ENCODE data around the gene BCL11B.

The BCL11B gene

GRCh38 chr14:99249389-99249788 lies 22.6 kb downstream of the BCL11B start:
- no peak for DNase-seq (ENCODE audit: low spot score)
- Mint-ChIP-seq H3K36me3 (ENCODE audit: low read depth) (peaks cover 68% of the 10 kb centered on the region), H3K9me3 (no peaks in the 10 kb centered on the region), H3K4me1 (ENCODE audit: low read depth) (peaks cover 79% of the 10 kb centered on the region), H3K4me3 (peak overlapping the region; percentile 87), H3K27ac (peak overlapping the region; percentile 93), H3K27me3 (ENCODE audit: low read depth) (no peaks in the 10 kb centered on the region)

- Mint-ChIP-seq H3K27me3 (ENCODE audit: low read depth) (no peaks in the 10 kb centered on the region), H3K36me3 (ENCODE audit: low read depth) (peaks cover 69% of the 10 kb centered on the region), H3K27ac (peak overlapping the region; percentile 93), H3K9me3 (no peaks in the 10 kb centered on the region), H3K4me3 (peak overlapping the region; percentile 87), H3K4me1 (ENCODE audit: low read depth) (peaks cover 79% of the 10 kb centered on the region)
- DNase-seq (ENCODE audit: low spot score): no peak
Measured at GRCh38 chr14:99248761-99249171, 23.2 kb downstream of the BCL11B start.

DNA sequence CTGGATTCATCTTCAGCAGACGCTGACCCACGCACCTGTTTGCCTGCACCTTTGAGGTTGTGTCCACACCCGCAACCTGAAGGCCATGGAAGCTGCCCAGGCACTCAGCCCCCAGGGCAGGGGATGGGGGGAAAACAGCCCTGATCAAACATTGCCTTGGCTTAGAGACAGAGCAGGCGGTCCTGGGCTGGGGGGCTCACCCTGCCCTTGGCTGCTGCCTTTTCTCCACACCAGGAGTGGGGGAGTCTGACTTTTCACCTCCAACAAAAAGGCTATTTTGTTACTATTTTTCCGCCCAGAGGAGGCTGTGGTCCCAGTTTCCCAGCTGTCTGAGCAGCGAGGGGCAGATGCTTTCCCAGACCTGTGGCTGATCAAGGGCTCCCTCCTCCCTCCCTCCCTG lies 24.2 kb downstream of the BCL11B start:
- H3K36me3 Mint-ChIP-seq (ENCODE audit: low read depth): peaks cover 65% of the 10 kb centered on the region
- H3K4me1 Mint-ChIP-seq (ENCODE audit: low read depth): peaks cover 77% of the 10 kb centered on the region
- DNase-seq (ENCODE audit: low spot score): no peak

GRCh38 chr14:99247101-99247729 lies 24.8 kb downstream of the BCL11B start:
- Mint-ChIP-seq H3K9me3 (no peaks in the 10 kb centered on the region), H3K27me3 (ENCODE audit: low read depth) (no peaks in the 10 kb centered on the region), H3K4me1 (ENCODE audit: low read depth) (peaks cover 77% of the 10 kb centered on the region), H3K36me3 (ENCODE audit: low read depth) (peaks cover 62% of the 10 kb centered on the region), H3K27ac (peak overlapping the region; percentile 93), H3K4me3 (peak overlapping the region; percentile 87)
- DNase-seq (ENCODE audit: low spot score): no peak

More for the DNA sequence above, 24.2 kb downstream of the BCL11B start:
- Mint-ChIP-seq H3K4me3 (peak overlapping the region; percentile 87), H3K9me3 (no peaks in the 10 kb centered on the region), H3K27me3 (ENCODE audit: low read depth) (no peaks in the 10 kb centered on the region), H3K27ac (peak overlapping the region; percentile 93)

DNA sequence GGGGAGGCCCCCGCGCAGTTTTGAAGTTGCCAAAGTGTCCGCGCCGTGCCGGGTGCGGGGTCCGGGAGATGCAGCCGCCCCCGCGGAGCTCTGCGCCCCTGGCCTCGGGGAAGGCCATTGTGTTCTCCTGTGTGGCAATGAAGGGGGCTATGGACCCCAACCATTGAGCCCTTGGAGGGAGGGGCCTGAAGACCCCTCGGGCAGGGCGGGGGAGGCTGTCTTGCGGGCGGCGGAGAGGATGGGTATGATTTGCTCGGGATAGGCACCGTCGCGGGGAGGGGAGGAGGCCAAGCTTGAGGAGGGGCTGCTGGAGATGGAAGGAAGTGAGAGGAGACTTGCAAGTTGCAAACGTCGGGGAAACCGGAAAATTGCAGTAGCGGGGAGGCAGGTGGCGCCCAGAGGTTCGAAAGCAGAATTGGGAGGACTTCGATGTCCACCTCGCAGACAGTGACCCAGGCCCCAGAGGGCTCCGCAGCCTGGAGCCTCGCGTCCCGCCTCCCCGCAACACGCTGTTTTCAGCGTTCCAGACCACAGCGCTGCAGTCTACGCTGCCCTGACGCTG lies 25.4 kb downstream of the BCL11B start:
- peak overlapping the region; percentile 87 for H3K4me3 Mint-ChIP-seq
- peaks cover 77% of the 10 kb centered on the region for H3K4me1 Mint-ChIP-seq (ENCODE audit: low read depth)
- H3K36me3 Mint-ChIP-seq (ENCODE audit: low read depth): peaks cover 63% of the 10 kb centered on the region
- peak overlapping the region; percentile 93 for H3K27ac Mint-ChIP-seq
- no peak for DNase-seq (ENCODE audit: low spot score)
- H3K27me3 Mint-ChIP-seq (ENCODE audit: low read depth): no peaks in the 10 kb centered on the region
- H3K9me3 Mint-ChIP-seq: no peaks in the 10 kb centered on the region

- Mint-ChIP-seq H3K27me3 (ENCODE audit: low read depth) (no peaks in the 10 kb centered on the region), H3K36me3 (ENCODE audit: low read depth) (peaks cover 59% of the 10 kb centered on the region), H3K4me1 (ENCODE audit: low read depth) (peaks cover 78% of the 10 kb centered on the region), H3K4me3 (peak overlapping the region; percentile 88), H3K9me3 (no peaks in the 10 kb centered on the region), H3K27ac (peak overlapping the region; percentile 98)
- no peak for DNase-seq (ENCODE audit: low spot score)
Measured at GRCh38 chr14:99245564-99246511, 26.2 kb downstream of the BCL11B start.

DNA sequence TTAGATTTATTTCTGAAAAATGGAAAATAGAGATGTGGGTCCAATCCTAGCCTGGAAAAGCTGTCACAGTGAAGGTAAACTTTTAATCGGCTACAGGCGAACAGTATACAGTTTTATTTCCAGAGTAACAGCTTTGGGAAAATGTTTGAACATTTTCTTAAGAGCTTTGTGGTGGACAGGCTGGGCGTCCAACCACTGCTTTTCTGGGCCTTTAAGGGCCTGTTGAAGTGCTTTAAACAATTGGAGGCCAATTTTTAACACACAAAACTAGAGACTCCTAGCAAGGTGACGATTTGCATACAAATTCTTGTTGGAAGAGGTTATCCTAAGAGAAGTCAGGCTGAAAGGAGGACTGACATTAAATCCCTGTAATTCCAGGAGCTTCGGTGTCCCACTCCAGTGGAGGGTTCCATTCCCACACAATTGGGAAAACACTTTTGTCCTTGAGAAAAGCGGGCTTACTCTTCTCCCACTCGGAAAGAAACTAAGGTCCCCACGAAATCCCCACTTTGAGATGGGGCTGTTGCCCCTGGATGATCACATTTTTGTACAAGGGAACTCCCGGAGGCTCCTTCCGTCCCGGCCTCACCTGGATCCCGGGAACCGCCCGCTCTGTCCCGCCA lies 26.9 kb downstream of the BCL11B start:
- Mint-ChIP-seq H3K4me3 (peak overlapping the region; percentile 88), H3K27ac (peak overlapping the region; percentile 98), H3K9me3 (no peaks in the 10 kb centered on the region), H3K4me1 (ENCODE audit: low read depth) (peaks cover 80% of the 10 kb centered on the region), H3K27me3 (ENCODE audit: low read depth) (no peaks in the 10 kb centered on the region), H3K36me3 (ENCODE audit: low read depth) (peaks cover 58% of the 10 kb centered on the region)
- DNase-seq (ENCODE audit: low spot score): no peak

DNA sequence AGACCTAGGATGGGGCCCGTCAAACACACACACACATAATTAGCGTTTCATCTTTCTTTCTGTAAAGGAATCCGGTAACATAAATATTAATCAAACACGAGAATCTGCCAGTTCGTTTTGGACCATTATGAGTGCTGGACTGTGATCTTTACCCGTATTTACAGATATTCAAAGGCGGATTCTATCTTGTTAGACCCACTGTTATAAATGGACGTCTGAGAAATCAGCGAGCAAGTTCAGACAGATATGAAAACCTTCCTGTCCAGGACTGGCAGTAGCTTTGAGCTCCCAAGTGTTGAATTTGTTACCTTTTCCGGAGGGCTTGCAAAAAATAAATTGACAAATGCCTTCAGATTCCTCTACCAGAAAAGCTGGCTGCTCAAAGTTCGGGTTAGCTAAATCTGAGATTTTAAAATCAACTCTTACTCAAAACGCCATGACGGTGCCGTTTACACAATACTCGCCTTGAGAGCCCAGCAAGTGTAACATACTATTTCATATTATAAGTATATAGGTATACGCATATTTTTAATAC lies 27.6 kb downstream of the BCL11B start:
- H3K9me3 Mint-ChIP-seq: no peaks in the 10 kb centered on the region
- H3K27ac Mint-ChIP-seq: peak overlapping the region; percentile 98
- no peak for DNase-seq (ENCODE audit: low spot score)
- H3K36me3 Mint-ChIP-seq (ENCODE audit: low read depth): peaks cover 59% of the 10 kb centered on the region
- H3K4me1 Mint-ChIP-seq (ENCODE audit: low read depth): peaks cover 82% of the 10 kb centered on the region
- peak overlapping the region; percentile 88 for H3K4me3 Mint-ChIP-seq
- H3K27me3 Mint-ChIP-seq (ENCODE audit: low read depth): no peaks in the 10 kb centered on the region

DNA sequence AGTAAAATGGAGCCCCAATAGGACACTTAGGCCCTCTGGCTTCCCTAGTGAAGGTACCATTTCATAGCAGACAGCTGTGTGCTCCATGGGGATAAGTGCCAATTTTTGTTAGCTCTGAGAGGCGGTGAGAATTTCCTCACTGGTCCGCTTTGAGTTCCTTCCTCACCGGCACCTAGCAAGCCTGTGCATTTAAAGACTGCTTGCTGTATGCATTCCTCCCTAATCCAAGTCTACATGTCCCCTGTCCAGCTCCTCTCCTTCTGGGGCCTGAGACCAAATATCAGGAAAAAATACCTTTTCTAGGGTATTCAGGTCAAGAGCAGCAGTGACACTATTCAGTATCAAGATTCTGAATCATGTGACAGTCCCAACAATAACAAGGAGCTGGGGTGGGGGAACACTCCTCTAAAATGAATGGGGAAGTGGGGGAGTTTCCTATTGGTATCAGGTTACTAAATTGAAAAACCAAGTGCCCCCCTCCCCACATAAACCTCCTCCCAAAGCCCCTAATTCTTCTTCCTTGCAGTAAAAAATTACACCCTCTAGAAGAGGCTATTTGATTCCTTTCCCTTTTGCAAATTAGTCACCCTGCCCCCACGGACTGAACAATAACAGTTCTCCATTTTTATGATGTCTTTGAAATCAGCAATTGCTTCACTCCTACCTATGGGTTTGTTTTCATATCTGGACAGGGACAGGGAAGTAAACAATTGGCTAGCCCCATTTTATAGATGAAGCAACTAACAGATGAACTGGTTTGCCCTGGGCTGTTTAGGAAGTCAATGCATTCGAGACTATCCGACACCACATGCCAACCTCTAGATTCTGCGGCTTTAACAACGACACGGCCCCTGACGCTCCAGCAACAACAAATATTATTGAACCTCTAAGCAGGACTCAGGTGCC lies 28.9 kb downstream of the BCL11B start:
- DNase-seq (ENCODE audit: low spot score): no peak
- no peaks in the 10 kb centered on the region for H3K9me3 Mint-ChIP-seq
- H3K27ac Mint-ChIP-seq: peak overlapping the region; percentile 98
- H3K4me3 Mint-ChIP-seq: peak overlapping the region; percentile 88
- peaks cover 59% of the 10 kb centered on the region for H3K36me3 Mint-ChIP-seq (ENCODE audit: low read depth)
- H3K27me3 Mint-ChIP-seq (ENCODE audit: low read depth): no peaks in the 10 kb centered on the region
- H3K4me1 Mint-ChIP-seq (ENCODE audit: low read depth): peaks cover 82% of the 10 kb centered on the region

GRCh38 chr14:99242238-99242637 lies 29.8 kb downstream of the BCL11B start:
- peaks cover 63% of the 10 kb centered on the region for H3K36me3 Mint-ChIP-seq (ENCODE audit: low read depth)

GRCh38 chr14:99241325-99242010 lies 30.5 kb downstream of the BCL11B start:
- peak; percentile 40 for DNase-seq (ENCODE audit: low spot score)
- no peaks in the 10 kb centered on the region for H3K27me3 Mint-ChIP-seq (ENCODE audit: low read depth)
- H3K4me3 Mint-ChIP-seq: peak overlapping the region; percentile 88
- peaks cover 83% of the 10 kb centered on the region for H3K4me1 Mint-ChIP-seq (ENCODE audit: low read depth)
- peak overlapping the region; percentile 98 for H3K27ac Mint-ChIP-seq
- H3K36me3 Mint-ChIP-seq (ENCODE audit: low read depth): peaks cover 62% of the 10 kb centered on the region
- no peaks in the 10 kb centered on the region for H3K9me3 Mint-ChIP-seq

More at GRCh38 chr14:99242238-99242637, 29.8 kb downstream of the BCL11B start:
- H3K4me3 Mint-ChIP-seq: peak overlapping the region; percentile 88
- H3K4me1 Mint-ChIP-seq (ENCODE audit: low read depth): peaks cover 82% of the 10 kb centered on the region
- no peaks in the 10 kb centered on the region for H3K9me3 Mint-ChIP-seq
- DNase-seq (ENCODE audit: low spot score): peak; percentile 5
- peak overlapping the region; percentile 98 for H3K27ac Mint-ChIP-seq
- no peaks in the 10 kb centered on the region for H3K27me3 Mint-ChIP-seq (ENCODE audit: low read depth)

GRCh38 chr14:99240627-99241324 lies 31.2 kb downstream of the BCL11B start:
- peak; percentile 30 for DNase-seq (ENCODE audit: low spot score)
- peaks cover 67% of the 10 kb centered on the region for H3K36me3 Mint-ChIP-seq (ENCODE audit: low read depth)
- H3K27ac Mint-ChIP-seq: peak overlapping the region; percentile 98
- peak overlapping the region; percentile 88 for H3K4me3 Mint-ChIP-seq
- no peaks in the 10 kb centered on the region for H3K27me3 Mint-ChIP-seq (ENCODE audit: low read depth)
- H3K9me3 Mint-ChIP-seq: no peaks in the 10 kb centered on the region
- H3K4me1 Mint-ChIP-seq (ENCODE audit: low read depth): peaks cover 90% of the 10 kb centered on the region

All from T-helper 2 cell treated with Interferon-gamma antibody and Interleukin-4, amounts not matched to agents 5 μg/mL and 100 μg/mL, for 36 hours (primary cell).